ENCODE data around the gene NUCB1.
A peak's percentile ranks its signal among the peaks of the same experiment; 100 is the strongest.

NUCB1 gene

GRCh38 chr19:48946463-48947257 lies 46.5 kb downstream of the NUCB1 start:
- Histone ChIP-seq H2BK120ac (ENCODE audit: low read depth, low read length) (no peak overlapping the region), H3K79me1 (ENCODE audit: low read depth, low read length) (no peaks in the 10 kb centered on the region), H2BK15ac (ENCODE audit: low read length) (no peak overlapping the region), H2BK5ac (ENCODE audit: low read length) (no peak overlapping the region), H3K27me3 (ENCODE audit: control insufficient read depth in 3 of 3, insufficient read depth in 3 of 3, low read depth in 1 of 3, low read length in 3 of 3) (no peaks in the 10 kb centered on the region), H4K8ac (ENCODE audit: low read depth, low read length) (no peak overlapping the region), H2BK12ac (ENCODE audit: low read length) (no peak overlapping the region), H3K36me3 (replicated peaks in 1 of 2; ENCODE audit: control insufficient read depth in 2 of 2, insufficient read depth in 2 of 2, low read length in 2 of 2) (no peaks in the 10 kb centered on the region), H3K4ac (ENCODE audit: low read length) (no peak overlapping the region), H3K18ac (ENCODE audit: low read length) (no peak overlapping the region), H2AFZ (ENCODE audit: low read length) (no peak overlapping the region), H3K27ac (replicated peaks; ENCODE audit: low read length) (no peak overlapping the region), H3K23ac (ENCODE audit: low read depth, low read length, poor library complexity) (no peak overlapping the region), H3K9me3 (replicated peaks in 1 of 2; ENCODE audit: control insufficient read depth in 2 of 2, insufficient read depth in 1 of 2, low read depth in 1 of 2, low read length in 2 of 2) (peaks cover 2 to 5% of the 10 kb centered on the region in 2 donors), H4K91ac (ENCODE audit: low read depth, low read length, poor library complexity) (no peak overlapping the region), H3K9ac (ENCODE audit: low read depth, low read length, poor library complexity) (no peak overlapping the region), H3K4me1 (ENCODE audit: control insufficient read depth in 2 of 2, insufficient read depth in 1 of 2, low read depth in 1 of 2, low read length in 2 of 2) (peaks cover 0 to 3% of the 10 kb centered on the region in 2 donors), H3K4me2 (ENCODE audit: insufficient read depth, low read length, poor library complexity, severe bottlenecking) (no peak overlapping the region), H3K4me3 (ENCODE audit: low read length in 2 of 2) (no peak overlapping the region), H3K14ac (ENCODE audit: low read length) (peak overlapping the region; percentile 25), H2AK5ac (ENCODE audit: low read depth, low read length) (peak overlapping the region; percentile 79)
- DNase-seq (ENCODE audit: low spot score): no peak
- WGBS, 2 donors (ENCODE audit: extremely low coverage in 2 of 2, insufficient read length in 2 of 2, insufficient replicate concordance in 1 of 2): no CpG with 5 or more reads among the region's 9 CpGs

GRCh38 chr19:48947258-48947542 lies 47.1 kb downstream of the NUCB1 start:
- Histone ChIP-seq H3K4me3 (ENCODE audit: low read length in 2 of 2) (no peak overlapping the region), H3K4ac (ENCODE audit: low read length) (no peak overlapping the region), H2BK12ac (ENCODE audit: low read length) (no peak overlapping the region), H3K14ac (ENCODE audit: low read length) (no peak overlapping the region), H3K4me2 (ENCODE audit: insufficient read depth, low read length, poor library complexity, severe bottlenecking) (no peak overlapping the region), H3K4me1 (ENCODE audit: control insufficient read depth in 2 of 2, insufficient read depth in 1 of 2, low read depth in 1 of 2, low read length in 2 of 2) (peaks cover 0 to 3% of the 10 kb centered on the region in 2 donors), H3K9ac (ENCODE audit: low read depth, low read length, poor library complexity) (no peak overlapping the region), H4K91ac (ENCODE audit: low read depth, low read length, poor library complexity) (no peak overlapping the region), H3K18ac (ENCODE audit: low read length) (no peak overlapping the region), H2BK120ac (ENCODE audit: low read depth, low read length) (no peak overlapping the region), H3K27me3 (ENCODE audit: control insufficient read depth in 3 of 3, insufficient read depth in 3 of 3, low read depth in 1 of 3, low read length in 3 of 3) (no peaks in the 10 kb centered on the region), H2AK5ac (ENCODE audit: low read depth, low read length) (peak overlapping the region; percentile 79), H2BK15ac (ENCODE audit: low read length) (no peak overlapping the region), H3K79me1 (ENCODE audit: low read depth, low read length) (no peaks in the 10 kb centered on the region), H3K9me3 (replicated peaks in 1 of 2; ENCODE audit: control insufficient read depth in 2 of 2, insufficient read depth in 1 of 2, low read depth in 1 of 2, low read length in 2 of 2) (peaks cover 1 to 5% of the 10 kb centered on the region in 2 donors), H2BK5ac (ENCODE audit: low read length) (no peak overlapping the region), H2AFZ (ENCODE audit: low read length) (no peak overlapping the region), H3K23ac (ENCODE audit: low read depth, low read length, poor library complexity) (no peak overlapping the region), H3K36me3 (replicated peaks in 1 of 2; ENCODE audit: control insufficient read depth in 2 of 2, insufficient read depth in 2 of 2, low read length in 2 of 2) (no peaks in the 10 kb centered on the region), H4K8ac (ENCODE audit: low read depth, low read length) (no peak overlapping the region), H3K27ac (replicated peaks; ENCODE audit: low read length) (no peak overlapping the region)
- no peak for DNase-seq (ENCODE audit: low spot score)
- WGBS, 2 donors (ENCODE audit: extremely low coverage in 2 of 2, insufficient read length in 2 of 2, insufficient replicate concordance in 1 of 2): no CpG with 5 or more reads among the region's 3 CpGs

- H2BK120ac ChIP-seq (ENCODE audit: low read depth, low read length): no peak overlapping the region
- peaks cover 4% of the 10 kb centered on the region for H3K79me1 ChIP-seq (ENCODE audit: low read depth, low read length)
- no peak overlapping the region for H4K8ac ChIP-seq (ENCODE audit: low read depth, low read length)
- H4K91ac ChIP-seq (ENCODE audit: low read depth, low read length, poor library complexity): no peak overlapping the region
- no peak overlapping the region for H2AFZ ChIP-seq (ENCODE audit: low read length)
- no peak overlapping the region for H3K4me3 ChIP-seq (ENCODE audit: low read length in 2 of 2)
- no peak overlapping the region for H3K14ac ChIP-seq (ENCODE audit: low read length)
- no peak overlapping the region for H2BK5ac ChIP-seq (ENCODE audit: low read length)
- no peak overlapping the region for H2BK12ac ChIP-seq (ENCODE audit: low read length)
- no peak overlapping the region for H3K18ac ChIP-seq (ENCODE audit: low read length)
- peaks cover 0 to under 1% of the 10 kb centered on the region in 2 donors for H3K4me1 ChIP-seq (ENCODE audit: control insufficient read depth in 2 of 2, insufficient read depth in 1 of 2, low read depth in 1 of 2, low read length in 2 of 2)
- H3K4ac ChIP-seq (ENCODE audit: low read length): no peak overlapping the region
- H3K27me3 ChIP-seq (ENCODE audit: control insufficient read depth in 3 of 3, insufficient read depth in 3 of 3, low read depth in 1 of 3, low read length in 3 of 3): no peaks in the 10 kb centered on the region
- no peak overlapping the region for H3K23ac ChIP-seq (ENCODE audit: low read depth, low read length, poor library complexity)
- no peak overlapping the region for H2BK15ac ChIP-seq (ENCODE audit: low read length)
- no peak overlapping the region for H3K9ac ChIP-seq (ENCODE audit: low read depth, low read length, poor library complexity)
- DNase-seq (ENCODE audit: low spot score): no peak
- H2AK5ac ChIP-seq (ENCODE audit: low read depth, low read length): no peak overlapping the region
- no peak overlapping the region for H3K27ac ChIP-seq (replicated peaks; ENCODE audit: low read length)
- no peaks in the 10 kb centered on the region for H3K36me3 ChIP-seq (replicated peaks in 1 of 2; ENCODE audit: control insufficient read depth in 2 of 2, insufficient read depth in 2 of 2, low read length in 2 of 2)
- WGBS, 2 donors (ENCODE audit: extremely low coverage in 2 of 2, insufficient read length in 2 of 2, insufficient replicate concordance in 1 of 2): no CpG with 5 or more reads among the region's 3 CpGs
- peaks cover 0 to 5% of the 10 kb centered on the region in 2 donors for H3K9me3 ChIP-seq (replicated peaks in 1 of 2; ENCODE audit: control insufficient read depth in 2 of 2, insufficient read depth in 1 of 2, low read depth in 1 of 2, low read length in 2 of 2)
- H3K4me2 ChIP-seq (ENCODE audit: insufficient read depth, low read length, poor library complexity, severe bottlenecking): no peak overlapping the region
Measured at GRCh38 chr19:48950159-48950558, 50.0 kb downstream of the NUCB1 start.

GRCh38 chr19:48950830-48951519 lies 50.9 kb downstream of the NUCB1 start:
- H3K27ac ChIP-seq (replicated peaks; ENCODE audit: low read length): no peak overlapping the region
- no peak overlapping the region for H3K9ac ChIP-seq (ENCODE audit: low read depth, low read length, poor library complexity)
- H3K4me2 ChIP-seq (ENCODE audit: insufficient read depth, low read length, poor library complexity, severe bottlenecking): no peak overlapping the region

More at GRCh38 chr19:48950830-48951519, 50.9 kb downstream of the NUCB1 start:
- Histone ChIP-seq H3K9me3 (replicated peaks in 1 of 2; ENCODE audit: control insufficient read depth in 2 of 2, insufficient read depth in 1 of 2, low read depth in 1 of 2, low read length in 2 of 2) (peaks cover 0 to 5% of the 10 kb centered on the region in 2 donors), H3K14ac (ENCODE audit: low read length) (no peak overlapping the region), H2BK15ac (ENCODE audit: low read length) (no peak overlapping the region), H2AK5ac (ENCODE audit: low read depth, low read length) (no peak overlapping the region), H3K23ac (ENCODE audit: low read depth, low read length, poor library complexity) (no peak overlapping the region), H3K4ac (ENCODE audit: low read length) (no peak overlapping the region), H3K18ac (ENCODE audit: low read length) (no peak overlapping the region), H3K27me3 (ENCODE audit: control insufficient read depth in 3 of 3, insufficient read depth in 3 of 3, low read depth in 1 of 3, low read length in 3 of 3) (no peaks in the 10 kb centered on the region), H3K4me1 (ENCODE audit: control insufficient read depth in 2 of 2, insufficient read depth in 1 of 2, low read depth in 1 of 2, low read length in 2 of 2) (peaks cover 6% of the 10 kb centered on the region in 2 donors), H2BK5ac (ENCODE audit: low read length) (no peak overlapping the region), H4K8ac (ENCODE audit: low read depth, low read length) (no peak overlapping the region), H3K36me3 (replicated peaks in 1 of 2; ENCODE audit: control insufficient read depth in 2 of 2, insufficient read depth in 2 of 2, low read length in 2 of 2) (peaks cover 0 to 5% of the 10 kb centered on the region in 2 donors), H3K4me3 (ENCODE audit: low read length in 2 of 2) (no peak overlapping the region), H2AFZ (ENCODE audit: low read length) (no peak overlapping the region), H2BK12ac (ENCODE audit: low read length) (no peak overlapping the region), H4K91ac (ENCODE audit: low read depth, low read length, poor library complexity) (no peak overlapping the region), H3K79me1 (ENCODE audit: low read depth, low read length) (peaks cover 6% of the 10 kb centered on the region), H2BK120ac (ENCODE audit: low read depth, low read length) (no peak overlapping the region)
- WGBS, 2 donors (ENCODE audit: extremely low coverage in 2 of 2, insufficient read length in 2 of 2, insufficient replicate concordance in 1 of 2): no CpG with 5 or more reads among the region's 9 CpGs
- no peak for DNase-seq (ENCODE audit: low spot score)
